DOHH2 (cell line): ENCODE data around the gene NUMB.
A peak's percentile ranks its signal among the peaks of the same experiment; 100 is the strongest.

Experiments used
- H3F3A ChIP-seq: fragments of 200-600 bp; sonication (generic), shearing (Covaris generic); 2 replicates; pipeline ENCODE4 v1.6.0; 2016; ENCODE audit warnings: antibody characterized with exemption, mild to moderate bottlenecking; ENCODE audit not compliant: control insufficient read depth, insufficient read depth
- H3K27ac ChIP-seq: fragments of 200-600 bp; sonication (generic); 2 replicates; pipeline ENCODE4 v1.5.1; 2014; ENCODE audit warnings: low read depth, mild to moderate bottlenecking, low read length, moderate library complexity
- H3K27me3 ChIP-seq: fragments of 200-600 bp; sonication (generic); 2 replicates; pipeline ENCODE4 v1.6.1; 2014; ENCODE audit warnings: mild to moderate bottlenecking, low read length, mixed read lengths; ENCODE audit not compliant: control insufficient read depth
- H3K36me3 ChIP-seq: fragments of 200-600 bp; sonication (generic); 2 replicates; pipeline ENCODE4 v1.6.1; 2014; ENCODE audit warnings: mild to moderate bottlenecking, low read length, moderate library complexity, mixed read lengths; ENCODE audit not compliant: control insufficient read depth
- H3K4me1 ChIP-seq: fragments of 200-600 bp; sonication (generic); 2 replicates; pipeline ENCODE4 v1.6.1; 2014; ENCODE audit warnings: mild to moderate bottlenecking, low read length, mixed read lengths; ENCODE audit not compliant: control insufficient read depth
- H3K4me2 ChIP-seq: fragments of 200-600 bp; sonication (generic); 2 replicates; pipeline ENCODE4 v1.6.0; 2014; ENCODE audit warnings: mild to moderate bottlenecking, low read length, moderate library complexity
- H3K4me3 ChIP-seq: fragments of 200-600 bp; sonication (generic); 2 replicates; pipeline ENCODE4 v1.5.1; 2014; ENCODE audit warnings: mild to moderate bottlenecking, low read length, mixed read lengths
- H3K79me2 ChIP-seq: fragments of 200-600 bp; sonication (generic); 2 replicates; pipeline ENCODE4 v1.6.1; 2014; ENCODE audit warnings: mild to moderate bottlenecking, low read length, mixed read lengths; ENCODE audit not compliant: control insufficient read depth
- H3K9me2 ChIP-seq: fragments of 200-600 bp; sonication (generic); replicated peaks from 2 replicates; pipeline ENCODE4 v1.6.1; 2014; ENCODE audit warnings: mild to moderate bottlenecking, low read length, mixed read lengths; ENCODE audit not compliant: control insufficient read depth
- H3K9me3 ChIP-seq: fragments of 200-600 bp; sonication (generic); 2 replicates; pipeline ENCODE4 v1.6.1; 2014; ENCODE audit warnings: antibody characterized with exemption, low read length, mixed read lengths; ENCODE audit not compliant: control insufficient read depth, insufficient read depth
- H4K20me1 ChIP-seq: fragments of 200-600 bp; sonication (generic); 2 replicates; pipeline ENCODE4 v1.6.0; 2014; ENCODE audit warnings: low read depth, mild to moderate bottlenecking, antibody characterized with exemption, low read length, moderate library complexity; ENCODE audit not compliant: control insufficient read depth, insufficient read depth
- CTCF ChIP-seq: fragments of 200-600 bp; sonication (generic); IDR thresholded peaks from one replicate; pipeline ENCODE4 v1.5.1; 2014; ENCODE audit warnings: antibody characterized with exemption, mild to moderate bottlenecking, low read depth, low read length; ENCODE audit not compliant: poor library complexity, severe bottlenecking
- EZH2phosphoT487 ChIP-seq: fragments of 200-600 bp; sonication (generic); IDR thresholded peaks from 2 replicates; pipeline ENCODE4 v1.6.1; 2017; ENCODE audit warnings: borderline replicate concordance, mild to moderate bottlenecking, antibody characterized with exemption, low read length, moderate library complexity, mixed read lengths

NUMB gene

GRCh38 chr14:73250317-73250713 lies 208.0 kb downstream of the NUMB start:
- H4K20me1 ChIP-seq = no peaks in the 10 kb centered on the region
- no peak overlapping the region for H3K4me2 ChIP-seq
- H3K27ac ChIP-seq = no peak overlapping the region
- peaks cover 38% of the 10 kb centered on the region for H3K4me1 ChIP-seq
- no peaks in the 10 kb centered on the region for H3K9me2 ChIP-seq
- peaks cover 11% of the 10 kb centered on the region for H3F3A ChIP-seq
- no peaks in the 10 kb centered on the region for H3K36me3 ChIP-seq
- TF ChIP-seq EZH2phosphoT487 (no peak), CTCF (no peak)
- H3K27me3 ChIP-seq = peaks cover 4% of the 10 kb centered on the region
- no peaks in the 10 kb centered on the region for H3K9me3 ChIP-seq
- no peaks in the 10 kb centered on the region for H3K79me2 ChIP-seq
- H3K4me3 ChIP-seq = no peak overlapping the region

- Histone ChIP-seq H3K9me3 (no peaks in the 10 kb centered on the region), H4K20me1 (no peaks in the 10 kb centered on the region), H3K4me1 (peaks cover 41% of the 10 kb centered on the region), H3K27ac (no peak overlapping the region), H3K4me3 (no peak overlapping the region), H3K36me3 (no peaks in the 10 kb centered on the region), H3K27me3 (peaks cover 10% of the 10 kb centered on the region), H3K79me2 (no peaks in the 10 kb centered on the region), H3F3A (peaks cover 11% of the 10 kb centered on the region), H3K4me2 (no peak overlapping the region), H3K9me2 (no peaks in the 10 kb centered on the region)
- TF ChIP-seq CTCF (no peak), EZH2phosphoT487 (no peak)
Observed at GRCh38 chr14:73249564-73250316, 208.6 kb downstream of the NUMB start.

DNA sequence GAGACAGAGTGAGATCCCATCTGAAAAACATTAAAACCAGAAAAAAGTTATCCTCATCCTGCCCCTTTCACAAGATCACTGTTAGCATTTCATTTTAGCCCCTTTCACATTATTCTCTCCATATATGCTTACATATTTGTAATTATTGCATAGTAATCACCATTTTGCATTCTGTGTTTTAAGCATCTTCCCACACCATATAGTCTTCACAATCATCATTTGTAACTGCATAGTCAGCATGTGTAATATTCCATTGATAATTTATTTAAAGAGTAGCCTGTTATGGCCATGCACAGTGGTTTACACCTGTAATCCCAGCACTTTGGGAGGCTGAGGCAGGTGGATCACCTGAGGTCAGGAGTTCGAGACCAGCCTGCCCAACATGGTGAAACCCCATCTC lies 209.2 kb downstream of the NUMB start:
- Histone ChIP-seq H3K79me2 (no peaks in the 10 kb centered on the region), H3K27me3 (peaks cover 16% of the 10 kb centered on the region), H3K4me2 (peak overlapping the region; percentile 75), H4K20me1 (no peaks in the 10 kb centered on the region), H3F3A (peaks cover 11% of the 10 kb centered on the region), H3K36me3 (no peaks in the 10 kb centered on the region), H3K4me1 (peaks cover 41% of the 10 kb centered on the region), H3K27ac (no peak overlapping the region), H3K4me3 (peak overlapping the region; percentile 23; the same call in 1 of the 2 replicates), H3K9me2 (no peaks in the 10 kb centered on the region), H3K9me3 (no peaks in the 10 kb centered on the region)
- no peak for TF ChIP-seq CTCF
